Frontal cortex (tissue), 4 donors: ENCODE measurements around the gene OAF. TPM values are rescaled to one million over a fixed set of nuclear protein-coding genes. Genes with fewer than 3 reads are reported as not detected.

ENCODE experiments used
- DNase-seq, 2 donors: peaks; one replicate each; pipeline ENCODE4 v3.0.0; 2012; ENCODE audit warnings: low spot score in 2 of 2
- FAIRE-seq: peaks from 2 replicates; lab custom pipeline; 2012; peaks lifted over from hg19 to GRCh38; lab: Jason Lieb, UNC
- total RNA-seq: library from RNA; depleted of rRNA; stranded (reverse); fragments of >200 nt; gene quantifications from one replicate; pipeline ENCODE4 v1.2.3, GENCODE V29; 2014
- donor health status: control.
- donor health status: control.
- donor health status: control.

OAF gene
- total RNA-seq, 1 donor from 2014 or later, result 1.2 TPM

DNA sequence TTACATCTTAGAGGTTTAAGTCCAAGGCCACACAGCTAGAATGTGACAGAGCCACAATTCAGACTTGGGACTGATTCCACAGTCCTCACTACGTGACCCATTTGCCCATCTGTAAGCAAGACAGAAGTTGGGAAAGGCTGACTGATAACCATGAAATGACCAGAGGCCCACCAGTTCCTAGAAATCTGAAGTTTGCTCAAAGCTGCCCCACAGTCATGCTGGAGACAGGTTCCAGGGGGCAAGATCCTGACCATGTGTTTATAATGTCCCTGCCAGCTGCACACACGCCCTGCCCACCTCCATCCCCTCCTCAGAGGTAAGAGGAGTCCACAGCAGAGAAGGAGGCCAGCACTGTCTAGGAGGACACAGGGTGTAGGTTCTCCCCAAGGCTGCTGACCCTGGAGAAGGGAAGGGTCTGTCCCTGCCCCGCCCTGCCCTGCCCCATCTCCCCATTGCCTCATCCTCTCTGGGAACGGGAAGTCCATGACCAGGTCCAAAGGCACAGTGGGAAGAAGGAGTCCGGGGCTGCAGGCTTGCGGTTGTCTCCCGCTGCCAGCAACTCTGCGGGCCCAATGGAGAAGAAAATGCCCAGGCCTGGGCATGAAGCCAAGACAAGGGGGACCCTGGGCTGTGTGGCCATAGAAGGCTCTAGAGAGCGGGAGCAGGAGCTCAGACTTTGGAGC lies 11.9 kb upstream of the OAF start:
- no peak for FAIRE-seq
- DNase-seq, result no peak

DNA sequence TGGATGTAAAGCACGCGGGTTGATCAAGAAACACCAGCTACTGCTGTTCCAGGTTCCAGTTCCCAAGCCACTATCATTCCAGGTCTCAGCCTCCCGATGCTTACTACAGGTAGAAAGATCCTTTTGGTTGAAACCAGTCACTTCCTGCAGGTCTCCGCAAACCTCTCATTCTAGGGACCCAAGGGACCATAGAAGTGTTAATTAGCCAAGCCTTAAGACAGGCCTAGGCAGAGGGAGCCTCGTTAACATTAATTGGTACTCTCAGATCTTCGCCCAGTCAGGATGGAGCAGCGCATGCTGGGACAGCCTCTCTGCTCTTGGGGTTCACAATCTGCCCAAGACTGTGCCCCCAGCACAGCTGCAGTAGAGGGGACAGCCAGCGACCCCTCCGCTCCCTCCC lies 11.2 kb upstream of the OAF start:
- DNase-seq, result no peak
- no peak for FAIRE-seq

DNA sequence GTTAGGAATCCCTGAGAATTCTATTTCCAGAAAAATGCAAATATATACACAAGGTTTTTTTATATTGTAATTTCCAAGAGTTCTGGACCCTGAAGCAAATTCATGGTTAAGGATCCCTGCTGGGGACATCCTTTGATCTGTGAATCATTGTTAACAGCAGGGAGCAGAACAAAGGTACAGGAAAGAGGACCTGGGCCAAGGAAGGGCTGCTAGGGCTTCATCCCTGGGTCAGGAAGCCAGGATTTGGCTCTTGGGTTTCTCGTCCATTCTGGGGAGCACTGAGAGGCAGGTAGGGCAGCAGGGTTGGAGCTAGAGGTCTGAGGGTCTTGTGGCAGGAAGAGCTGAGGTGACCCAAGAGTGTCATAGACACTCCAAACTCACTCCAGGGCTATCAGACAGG lies 10.2 kb upstream of the OAF start:
- FAIRE-seq, result no peak
- no peak for DNase-seq

DNA sequence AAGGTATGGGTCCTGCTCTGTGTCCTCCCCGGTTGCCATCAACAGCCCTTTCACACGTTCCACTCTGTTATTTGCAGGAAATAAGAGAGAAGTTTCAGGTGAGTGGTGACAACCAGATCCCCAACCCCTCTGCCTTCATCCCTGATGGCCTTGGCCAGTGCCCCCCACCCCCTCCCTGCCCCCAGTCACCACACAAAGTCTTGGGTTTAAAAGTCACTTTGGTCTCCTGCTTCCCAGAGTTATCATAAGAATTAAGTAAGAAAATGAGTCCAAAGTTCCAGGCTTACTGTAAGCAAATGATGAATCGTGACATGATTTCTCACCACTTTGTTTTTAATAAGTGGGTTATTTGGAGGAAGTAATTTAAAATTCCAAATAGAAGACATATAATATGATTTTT lies 9.2 kb upstream of the OAF start:
- no peak for DNase-seq
- FAIRE-seq, result no peak

DNA sequence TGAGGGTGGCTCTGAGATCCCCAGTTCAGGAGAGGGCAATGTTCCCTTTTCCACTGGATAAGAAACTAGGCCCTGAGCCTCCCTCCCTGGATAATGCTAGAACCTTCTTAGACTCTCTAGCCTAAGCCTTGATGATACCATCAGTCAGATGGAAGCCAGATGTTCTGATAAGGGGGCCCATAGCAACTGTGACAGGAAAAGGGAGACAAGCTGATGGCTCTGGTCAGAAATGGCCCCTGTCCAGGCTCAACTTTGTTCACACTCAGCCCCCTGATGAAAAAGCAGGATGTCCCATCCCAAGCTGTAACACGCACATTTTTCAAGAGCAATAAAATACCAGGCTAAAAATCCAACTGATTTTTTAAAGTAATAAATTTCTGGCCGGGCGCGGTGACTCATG lies 7.2 kb upstream of the OAF start:
- DNase-seq, result no peak
- FAIRE-seq, result no peak

DNA sequence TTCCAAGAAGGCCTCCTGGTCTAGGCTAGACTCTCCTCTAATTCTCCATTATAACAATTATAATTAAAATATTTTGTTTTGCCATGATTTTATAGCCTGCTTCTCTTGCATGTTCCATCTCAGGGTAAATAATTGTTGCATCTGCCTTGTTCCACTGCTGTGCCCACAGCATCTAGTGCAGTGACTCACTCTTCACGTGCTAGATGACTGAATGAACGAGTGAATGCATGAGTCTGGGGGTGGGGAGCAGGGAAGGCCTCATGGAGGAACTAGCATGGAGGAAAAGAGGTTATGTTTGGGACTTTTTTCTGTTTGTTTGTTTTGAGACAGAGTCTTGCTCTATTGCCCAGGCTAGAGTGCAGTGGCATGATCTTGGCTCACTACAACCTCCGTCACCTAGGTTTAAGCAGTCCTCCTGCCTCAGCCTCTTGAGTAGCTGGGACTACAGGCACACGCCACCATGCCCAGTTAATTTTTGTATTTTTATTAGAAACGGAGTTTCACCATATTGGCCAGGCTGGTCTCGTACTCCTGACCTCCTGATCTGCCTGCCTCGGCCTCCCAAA lies 5.2 kb upstream of the OAF start:
- FAIRE-seq (no peak), DNase-seq (no peak)

DNA sequence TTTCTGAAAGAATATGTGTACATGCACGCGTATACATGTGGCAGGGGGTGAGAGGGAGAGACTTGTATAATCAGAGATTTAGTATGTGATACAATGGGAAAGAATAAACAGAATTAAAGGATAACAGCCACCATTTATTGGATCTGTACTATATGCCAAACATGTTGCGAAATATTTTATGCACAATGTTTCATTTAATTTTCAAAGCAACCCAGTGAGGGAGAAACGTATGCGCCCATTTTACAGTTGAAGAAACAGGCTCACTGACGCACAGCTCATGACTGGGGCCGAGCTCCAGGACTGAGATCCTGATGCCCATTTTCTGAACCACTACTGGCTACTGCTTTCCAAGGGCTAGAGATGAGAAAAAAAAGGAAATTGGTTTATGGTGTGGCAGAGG lies 3.3 kb upstream of the OAF start:
- DNase-seq (no peak), FAIRE-seq (no peak)

DNA sequence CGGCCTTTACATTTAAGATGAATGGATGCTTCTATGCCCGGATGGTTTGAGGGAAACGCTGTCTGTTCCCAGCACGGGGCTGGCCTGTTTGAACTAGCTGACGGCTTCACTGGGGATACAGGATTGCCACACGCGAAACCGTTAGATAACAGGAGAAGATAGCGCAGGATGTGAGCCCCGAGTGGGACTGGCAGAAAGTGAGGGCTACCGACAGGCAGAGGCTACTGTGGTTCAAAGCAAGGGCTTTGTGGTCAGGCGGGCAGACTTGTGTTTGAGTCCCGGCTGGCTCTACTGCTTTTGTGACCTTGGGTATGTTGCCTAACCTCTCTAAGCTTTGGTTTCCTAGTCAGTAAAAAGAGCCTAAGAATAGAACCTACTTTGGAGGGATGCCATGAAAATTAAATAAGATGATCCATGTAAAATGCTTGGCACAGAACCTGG lies 2.8 kb upstream of the OAF start:
- FAIRE-seq (no peak), DNase-seq (no peak)

DNA sequence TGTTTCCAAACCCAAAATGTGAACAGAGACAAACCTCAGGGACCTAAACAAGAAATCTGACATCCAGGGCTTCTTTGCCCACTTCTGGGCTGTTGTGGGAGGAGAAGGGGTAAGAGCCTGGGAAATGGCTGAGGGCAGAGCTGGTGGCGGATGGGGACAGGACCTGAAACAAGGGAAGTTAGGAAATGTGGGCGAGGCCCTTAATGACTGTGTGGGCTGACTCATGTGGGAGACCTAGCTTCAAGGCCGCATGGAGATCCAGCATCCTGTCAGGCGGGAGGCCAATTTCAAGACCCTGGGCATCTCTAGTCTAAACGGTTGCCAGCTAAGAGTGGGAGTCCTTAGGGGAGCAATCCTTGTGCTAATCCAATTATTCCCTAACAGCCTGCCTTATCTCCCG lies 2.1 kb upstream of the OAF start:
- FAIRE-seq, result no peak

DNA sequence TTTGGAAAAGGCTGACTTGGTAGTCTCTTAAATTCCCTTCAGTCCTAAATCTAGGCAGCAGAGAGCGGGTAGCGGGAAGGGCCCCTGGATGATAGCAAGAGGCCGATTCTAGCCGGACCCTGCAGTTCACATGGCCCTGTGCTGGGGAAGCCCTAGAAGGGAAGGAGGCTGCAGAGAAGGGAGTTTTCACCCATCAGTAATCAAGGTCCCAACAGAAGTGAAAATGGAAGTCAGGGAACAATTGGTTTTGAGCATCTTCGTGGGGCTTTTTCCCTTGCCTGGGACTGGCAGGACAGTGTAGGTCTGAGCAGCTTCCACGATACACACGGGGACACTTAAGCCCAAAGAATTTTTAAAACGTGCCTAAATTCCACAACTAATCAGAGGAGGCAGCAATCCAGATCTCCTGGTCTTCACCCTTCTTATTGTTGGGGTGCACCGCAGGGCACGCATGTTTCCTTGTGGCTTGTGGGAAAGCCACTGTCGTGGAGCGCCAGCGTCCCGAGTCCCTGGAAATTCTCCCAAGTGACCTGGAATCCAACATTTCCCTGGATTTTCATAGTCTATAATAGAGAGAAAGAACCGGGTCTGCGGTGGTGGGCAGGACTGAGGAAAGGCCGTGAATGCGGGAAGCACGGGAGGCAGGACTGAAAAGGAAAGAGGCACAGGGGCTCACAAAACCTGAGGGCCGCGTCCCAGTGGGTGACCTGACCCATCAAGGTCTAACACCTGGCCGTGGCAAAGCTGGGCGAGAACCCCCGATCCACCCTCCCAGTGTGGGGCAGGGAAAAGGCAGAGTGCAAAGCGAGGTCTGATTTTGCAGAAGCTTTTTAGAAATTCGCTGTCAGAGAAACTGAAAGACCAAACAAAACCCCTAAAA lies 846 bp upstream of the OAF start:
- DNase-seq (no peak), FAIRE-seq (no peak)

More for the DNA sequence above, 2.1 kb upstream of the OAF start:
- DNase-seq, result no peak

DNA sequence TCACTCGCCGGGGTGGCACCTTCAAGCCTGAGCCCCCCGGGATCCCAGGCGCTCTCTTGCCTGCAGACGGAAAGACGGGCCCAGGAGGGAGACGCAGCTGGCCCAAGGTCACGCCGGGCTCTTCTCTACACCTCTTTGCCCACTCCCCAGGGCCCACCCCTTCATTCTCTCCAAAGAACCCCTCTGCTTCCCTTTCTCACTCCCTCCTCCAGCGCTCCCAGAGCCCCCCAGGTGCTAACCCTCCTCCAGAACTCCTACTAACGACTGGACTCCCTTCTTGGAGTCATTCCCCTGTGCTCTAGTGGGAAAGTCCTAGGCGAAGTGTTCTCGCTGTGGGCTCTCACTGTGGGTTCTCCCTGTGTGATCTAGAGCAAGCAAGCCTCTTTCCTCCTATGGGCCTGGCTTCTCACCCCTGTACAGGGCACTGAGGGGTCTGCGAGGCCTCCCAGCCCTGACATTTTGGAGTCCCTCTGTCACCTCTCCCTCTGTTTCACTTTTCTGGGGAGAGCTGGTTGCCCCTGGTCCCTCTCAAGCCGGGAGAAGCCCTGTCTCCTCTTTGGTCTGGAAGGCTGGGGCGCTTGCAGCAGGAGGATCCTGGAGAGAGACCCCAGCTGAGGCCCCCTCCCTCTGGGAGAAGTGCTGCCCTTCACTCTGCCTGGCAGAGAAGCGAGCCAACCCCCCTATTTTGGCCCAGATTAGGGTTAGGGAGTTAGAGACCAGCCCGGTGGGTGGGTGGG lies 858 bp downstream of the OAF start:
- FAIRE-seq, result no peak
- DNase-seq, result no peak

DNA sequence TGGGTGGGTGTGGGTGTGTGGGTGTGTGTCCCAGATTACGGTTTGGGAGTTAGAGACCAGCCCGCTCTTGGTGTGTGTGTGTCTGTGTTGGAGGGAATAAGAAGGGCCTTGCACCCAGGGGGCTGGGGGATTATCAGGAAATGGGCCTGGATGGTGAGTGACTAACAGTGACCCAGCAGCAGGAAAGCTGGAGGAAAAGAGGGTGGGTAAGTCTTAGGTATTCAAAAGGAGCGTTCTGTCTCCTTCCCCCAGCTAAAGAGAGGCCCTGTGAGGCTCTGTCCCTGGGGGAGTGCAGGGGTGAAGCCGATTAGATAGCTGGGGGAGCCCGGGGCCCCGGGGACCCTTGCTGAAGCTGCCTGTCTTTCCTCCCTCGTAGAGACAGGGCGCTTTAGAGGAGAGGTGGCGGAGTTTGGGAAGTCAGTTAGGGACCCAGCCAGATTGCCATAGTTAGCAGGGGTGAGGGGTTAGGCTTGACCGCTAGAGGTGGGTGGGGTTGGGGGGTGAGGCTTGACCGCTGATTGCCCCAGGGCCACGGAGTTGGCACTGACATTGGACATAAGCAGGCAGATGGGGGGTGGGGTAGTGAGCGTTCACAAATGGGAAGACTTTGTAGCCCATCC lies 1.5 kb downstream of the OAF start:
- no peak for FAIRE-seq
- DNase-seq, result no peak

DNA sequence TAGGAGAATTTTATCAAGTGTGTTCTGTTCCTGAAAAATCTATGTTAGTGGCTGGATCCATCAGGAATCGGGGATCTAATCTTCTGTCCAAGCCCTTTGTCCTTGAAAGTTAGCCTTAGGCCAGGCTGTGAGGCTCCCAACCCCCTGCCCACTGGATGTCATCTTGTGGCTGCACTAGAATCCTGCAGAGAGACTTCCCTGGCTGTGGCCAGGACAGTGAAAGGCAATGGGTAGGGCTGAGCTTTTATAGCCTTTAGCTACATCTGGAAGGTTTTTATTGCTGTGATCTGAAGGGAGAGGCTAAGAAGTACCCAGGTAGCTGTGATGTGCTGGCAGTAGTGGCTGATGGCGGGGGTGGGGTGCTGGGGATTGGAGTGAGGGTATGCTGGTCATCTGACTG lies 2.1 kb downstream of the OAF start:
- no peak for DNase-seq
- FAIRE-seq, result no peak

DNA sequence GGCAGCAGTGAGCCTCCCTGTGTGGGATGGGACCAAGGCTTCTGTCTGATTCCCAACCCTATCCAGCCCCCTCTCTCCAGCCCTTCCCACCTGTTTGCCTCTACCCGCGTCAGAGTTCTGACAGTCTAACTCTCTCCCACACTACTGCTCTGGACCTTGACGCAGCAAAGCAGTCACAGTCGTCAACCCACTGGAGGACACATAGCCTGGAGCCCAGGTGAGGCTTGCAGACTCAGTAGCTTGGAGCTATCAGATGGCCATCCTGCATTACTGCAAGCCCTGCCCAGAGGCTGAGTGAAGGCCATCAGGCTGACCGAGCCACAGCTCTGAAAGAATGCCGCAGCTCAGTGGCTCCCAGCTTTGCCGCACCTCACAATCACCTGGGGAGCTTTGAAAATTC lies 3.7 kb downstream of the OAF start:
- DNase-seq (no peak), FAIRE-seq (no peak)

DNA sequence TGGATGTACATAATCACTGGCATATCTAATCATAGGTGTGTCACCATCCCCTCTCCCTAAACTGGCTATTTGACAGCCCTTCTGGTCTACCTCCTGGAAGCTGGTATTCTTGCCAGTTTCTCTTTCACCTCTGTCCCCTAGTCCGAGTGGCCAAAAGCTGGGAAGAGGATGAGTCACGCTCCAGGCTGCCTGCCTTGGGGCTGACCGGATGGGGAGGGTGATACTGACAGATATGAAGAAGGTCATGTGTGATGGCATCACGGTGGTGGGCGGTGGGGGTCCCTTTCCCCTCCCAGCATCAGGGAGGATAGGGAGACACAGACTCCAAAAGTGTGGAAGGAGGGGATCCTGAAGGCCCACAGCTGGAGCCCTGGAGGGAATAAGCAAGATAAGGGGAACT lies 4.8 kb downstream of the OAF start:
- DNase-seq, result no peak
- no peak for FAIRE-seq

DNA sequence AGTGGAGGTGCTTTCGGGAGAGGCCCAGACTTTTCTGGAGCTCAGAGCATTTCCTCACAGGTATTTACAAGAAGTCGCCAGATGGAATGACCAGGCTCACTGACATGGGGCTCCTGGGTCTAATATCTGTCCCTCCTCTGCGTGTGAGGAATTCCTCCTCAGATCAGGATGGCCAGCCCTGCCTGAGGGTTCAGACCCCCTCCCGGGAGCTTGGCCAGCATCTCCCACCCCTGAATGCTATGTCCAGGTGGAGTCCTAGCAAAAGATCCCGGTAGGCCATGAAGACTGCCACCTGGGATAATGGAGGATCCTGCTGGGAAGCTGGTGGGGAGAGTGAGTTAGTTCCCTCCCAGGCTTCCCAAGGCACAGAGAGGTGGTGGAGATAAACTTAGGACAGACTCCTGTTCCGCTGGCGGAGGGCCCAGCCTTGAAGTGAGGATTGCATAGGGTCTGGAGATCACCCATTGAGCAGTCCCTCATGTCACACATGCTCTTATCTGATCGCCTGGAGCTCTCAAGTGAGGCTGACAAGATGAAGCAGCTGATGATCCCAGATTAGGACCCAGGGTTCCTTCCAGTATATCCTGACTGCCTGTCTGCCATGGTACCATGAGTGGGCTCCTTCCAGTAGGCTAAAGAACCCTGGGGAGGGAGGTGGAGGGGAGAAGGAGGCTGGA lies 5.7 kb downstream of the OAF start:
- FAIRE-seq, result no peak

DNA sequence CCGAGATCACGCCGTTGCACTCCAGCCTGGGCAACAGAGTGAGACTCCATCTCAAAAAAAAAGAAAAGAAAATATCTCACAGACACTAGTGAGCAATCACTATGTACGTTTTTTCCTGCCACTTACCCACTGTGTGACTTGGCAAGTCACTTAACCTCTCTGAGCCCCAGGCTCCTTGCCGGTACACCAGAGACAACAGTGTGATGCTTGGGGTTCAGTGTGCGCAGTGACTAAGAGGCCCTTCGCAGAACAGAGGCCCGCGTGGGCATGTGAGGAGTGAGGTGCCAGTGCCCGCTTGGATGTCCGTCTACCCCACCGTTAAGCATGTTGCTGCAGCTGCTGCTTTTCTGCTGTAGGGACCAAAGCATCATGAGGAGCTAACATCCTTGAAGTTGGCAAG lies 6.7 kb downstream of the OAF start:
- FAIRE-seq (no peak), DNase-seq (no peak)

More for the DNA sequence above, 5.7 kb downstream of the OAF start:
- DNase-seq, result no peak

DNA sequence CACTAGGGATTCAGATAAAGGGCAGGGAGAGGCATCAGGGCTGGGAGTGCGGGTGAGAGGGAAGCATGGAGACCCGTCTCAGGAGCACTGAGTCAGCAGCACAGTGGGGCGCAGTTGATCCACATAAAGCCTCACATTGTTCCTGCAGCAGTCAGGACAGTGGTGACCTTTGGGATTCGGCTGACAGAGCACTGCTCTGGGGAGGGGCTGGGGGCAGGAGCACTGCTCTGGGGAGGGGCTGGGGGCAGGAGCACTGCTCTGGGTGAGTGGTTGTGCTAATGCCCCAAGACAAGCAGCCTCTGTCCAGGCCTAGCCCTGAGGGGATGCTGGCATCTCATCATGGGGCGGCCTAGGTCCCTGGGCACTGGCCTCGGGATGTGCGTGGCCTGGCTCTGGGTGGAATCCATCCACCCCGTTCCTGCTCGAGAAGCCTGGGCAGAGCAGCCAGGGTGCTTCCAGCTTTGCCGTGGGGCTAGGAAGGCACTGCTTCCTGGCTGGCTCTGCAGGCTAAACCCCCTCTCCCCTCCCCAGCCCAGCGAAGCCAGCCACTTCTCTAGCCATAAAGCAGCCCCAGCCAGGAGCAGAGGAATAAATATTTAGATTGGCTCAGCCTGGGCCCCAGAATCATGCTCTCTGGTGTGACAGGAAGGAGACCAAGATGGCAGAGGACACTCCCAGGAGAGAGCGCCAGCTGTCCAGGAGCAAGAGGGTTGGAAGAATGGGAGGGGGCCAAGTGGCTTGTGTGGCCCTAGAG lies 7.3 kb downstream of the OAF start:
- FAIRE-seq (no peak), DNase-seq (peak in 1 of 2 donors; percentile 65)

DNA sequence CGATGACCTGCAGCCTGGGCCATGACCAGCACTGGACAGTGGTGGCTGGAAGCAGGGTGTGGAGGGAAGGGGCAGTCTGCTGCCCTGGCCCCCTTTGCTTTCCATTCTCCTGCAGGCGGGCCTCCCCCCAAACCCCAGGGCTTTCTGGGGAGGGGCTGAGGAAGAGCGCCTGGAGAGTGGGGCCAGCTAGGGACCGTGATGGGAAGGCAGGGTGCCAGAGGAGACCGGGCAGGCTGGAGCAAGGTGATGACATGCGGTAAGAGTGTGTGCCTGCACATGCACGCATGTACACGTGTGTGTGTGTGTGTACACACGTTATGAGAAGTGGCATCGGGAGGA lies 7.8 kb downstream of the OAF start:
- no peak for DNase-seq
- no peak for FAIRE-seq
